SH-SY5Y (cell line): Measurements from ENCODE around the gene GLOD5.

Source experiments
- GATA2 ChIP-seq: IDR thresholded peaks from 2 replicates; pipeline ENCODE4 v1.6.1; 2011; ENCODE audit warnings: mild to moderate bottlenecking, low read depth, low read length
- GATA3 ChIP-seq: IDR thresholded peaks from 2 replicates; pipeline ENCODE4 v1.6.1; 2011; ENCODE audit warnings: low read depth, mild to moderate bottlenecking, low read length, moderate library complexity

GRCh38 chrX:48786341-48786800 lies 24.8 kb downstream of the GLOD5 start, which contains the start of gene GATA1:
- no peak for TF ChIP-seq GATA2
- TF ChIP-seq GATA3: no peak
